Measurements from ENCODE around the gene HSF2BP.
"Not testable (repeated sequence)": the region's sequence is repeated elsewhere in the genome, so short reads cannot be mapped to it uniquely, and the experiment has no call there.

The HSF2BP gene

GRCh38 chr21:43597540-43598250 is 61.6 kb downstream of the HSF2BP start:
- no peak overlapping the region for H3K27ac Mint-ChIP-seq
- H3K36me3 Mint-ChIP-seq (ENCODE audit: low read depth) = no peaks in the 10 kb centered on the region
- no peaks in the 10 kb centered on the region for H3K9me3 Mint-ChIP-seq
- DNase-seq (ENCODE audit: low spot score) = no peak
- no peak overlapping the region for H3K4me3 Mint-ChIP-seq
- H3K4me1 Mint-ChIP-seq (ENCODE audit: low read depth) = peaks cover 8% of the 10 kb centered on the region
- peaks cover 20% of the 10 kb centered on the region for H3K27me3 Mint-ChIP-seq (ENCODE audit: low read depth)

- DNase-seq (ENCODE audit: low spot score) = no peak
- Mint-ChIP-seq H3K4me1 (ENCODE audit: low read depth) (peaks cover 3% of the 10 kb centered on the region), H3K36me3 (ENCODE audit: low read depth) (no peaks in the 10 kb centered on the region), H3K4me3 (no peak overlapping the region), H3K27me3 (ENCODE audit: low read depth) (peaks cover 23% of the 10 kb centered on the region), H3K27ac (no peak overlapping the region), H3K9me3 (no peaks in the 10 kb centered on the region)
These were observed 62.2 kb downstream of the HSF2BP start for GRCh38 chr21:43597052-43597451.

GRCh38 chr21:43596616-43597015 is 62.7 kb downstream of the HSF2BP start:
- Mint-ChIP-seq H3K4me3 (no peak overlapping the region), H3K9me3 (no peaks in the 10 kb centered on the region), H3K36me3 (ENCODE audit: low read depth) (no peaks in the 10 kb centered on the region), H3K27me3 (ENCODE audit: low read depth) (peaks cover 23% of the 10 kb centered on the region), H3K27ac (no peak overlapping the region), H3K4me1 (ENCODE audit: low read depth) (no peaks in the 10 kb centered on the region)
- no peak for DNase-seq (ENCODE audit: low spot score)

- not testable (repeated sequence) for H3K4me1 Mint-ChIP-seq (ENCODE audit: low read depth); H3K9me3 Mint-ChIP-seq; H3K36me3 Mint-ChIP-seq (ENCODE audit: low read depth); H3K4me3 Mint-ChIP-seq; H3K27ac Mint-ChIP-seq; DNase-seq (ENCODE audit: low spot score)
- peaks cover 23% of the 10 kb centered on the region for H3K27me3 Mint-ChIP-seq (ENCODE audit: low read depth)
These were observed 63.5 kb downstream of the HSF2BP start for GRCh38 chr21:43595769-43596168.

- Mint-ChIP-seq H3K4me1 (ENCODE audit: low read depth) (no peaks in the 10 kb centered on the region), H3K27ac (no peak overlapping the region), H3K27me3 (ENCODE audit: low read depth) (peaks cover 26% of the 10 kb centered on the region), H3K4me3 (no peak overlapping the region), H3K9me3 (no peaks in the 10 kb centered on the region), H3K36me3 (ENCODE audit: low read depth) (no peaks in the 10 kb centered on the region)
- DNase-seq (ENCODE audit: low spot score) = no peak
These were observed 66.2 kb downstream of the HSF2BP start for GRCh38 chr21:43593078-43593477.

- H3K27ac Mint-ChIP-seq = no peak overlapping the region
- no peak for DNase-seq (ENCODE audit: low spot score)
- peaks cover 28% of the 10 kb centered on the region for H3K27me3 Mint-ChIP-seq (ENCODE audit: low read depth)
- no peak overlapping the region for H3K4me3 Mint-ChIP-seq
- H3K9me3 Mint-ChIP-seq = no peaks in the 10 kb centered on the region
- no peaks in the 10 kb centered on the region for H3K36me3 Mint-ChIP-seq (ENCODE audit: low read depth)
- H3K4me1 Mint-ChIP-seq (ENCODE audit: low read depth) = no peaks in the 10 kb centered on the region
These were observed 67.7 kb downstream of the HSF2BP start for GRCh38 chr21:43591571-43591970.

GRCh38 chr21:43590194-43590593 is 69.1 kb downstream of the HSF2BP start:
- H3K27ac Mint-ChIP-seq = no peak overlapping the region
- peaks cover 28% of the 10 kb centered on the region for H3K27me3 Mint-ChIP-seq (ENCODE audit: low read depth)
- DNase-seq (ENCODE audit: low spot score) = no peak
- no peaks in the 10 kb centered on the region for H3K9me3 Mint-ChIP-seq
- no peaks in the 10 kb centered on the region for H3K36me3 Mint-ChIP-seq (ENCODE audit: low read depth)
- H3K4me3 Mint-ChIP-seq = no peak overlapping the region
- peaks cover 4% of the 10 kb centered on the region for H3K4me1 Mint-ChIP-seq (ENCODE audit: low read depth)

GRCh38 chr21:43588957-43589356 is 70.3 kb downstream of the HSF2BP start:
- peaks cover 19% of the 10 kb centered on the region for H3K27me3 Mint-ChIP-seq (ENCODE audit: low read depth)
- H3K9me3 Mint-ChIP-seq = no peaks in the 10 kb centered on the region
- no peak overlapping the region for H3K4me3 Mint-ChIP-seq
- peaks cover 4% of the 10 kb centered on the region for H3K4me1 Mint-ChIP-seq (ENCODE audit: low read depth)
- DNase-seq (ENCODE audit: low spot score) = no peak
- H3K36me3 Mint-ChIP-seq (ENCODE audit: low read depth) = no peaks in the 10 kb centered on the region
- H3K27ac Mint-ChIP-seq = no peak overlapping the region

GRCh38 chr21:43585924-43586413 is 73.3 kb downstream of the HSF2BP start:
- DNase-seq (ENCODE audit: low spot score) = no peak

GRCh38 chr21:43585514-43585913 is 73.8 kb downstream of the HSF2BP start:
- Mint-ChIP-seq H3K27ac (no peak overlapping the region), H3K27me3 (ENCODE audit: low read depth) (peaks cover 4% of the 10 kb centered on the region), H3K36me3 (ENCODE audit: low read depth) (no peaks in the 10 kb centered on the region), H3K4me1 (ENCODE audit: low read depth) (peaks cover 4% of the 10 kb centered on the region), H3K4me3 (no peak overlapping the region), H3K9me3 (no peaks in the 10 kb centered on the region)
- no peak for DNase-seq (ENCODE audit: low spot score)

More at GRCh38 chr21:43585924-43586413, 73.3 kb downstream of the HSF2BP start:
- Mint-ChIP-seq H3K27ac (no peak overlapping the region), H3K4me3 (no peak overlapping the region), H3K36me3 (ENCODE audit: low read depth) (no peaks in the 10 kb centered on the region), H3K4me1 (ENCODE audit: low read depth) (peaks cover 4% of the 10 kb centered on the region), H3K27me3 (ENCODE audit: low read depth) (peaks cover 5% of the 10 kb centered on the region), H3K9me3 (no peaks in the 10 kb centered on the region)

GRCh38 chr21:43581453-43581852 is 77.8 kb downstream of the HSF2BP start:
- H3K4me3 Mint-ChIP-seq = no peak overlapping the region
- H3K4me1 Mint-ChIP-seq (ENCODE audit: low read depth) = peaks cover 4% of the 10 kb centered on the region
- H3K27ac Mint-ChIP-seq = no peak overlapping the region
- H3K36me3 Mint-ChIP-seq (ENCODE audit: low read depth) = no peaks in the 10 kb centered on the region
- DNase-seq (ENCODE audit: low spot score) = no peak
- peaks cover 12% of the 10 kb centered on the region for H3K27me3 Mint-ChIP-seq (ENCODE audit: low read depth)
- no peaks in the 10 kb centered on the region for H3K9me3 Mint-ChIP-seq

GRCh38 chr21:43578677-43579303 is 80.5 kb downstream of the HSF2BP start:
- DNase-seq (ENCODE audit: low spot score) = no peak
- Mint-ChIP-seq H3K27me3 (ENCODE audit: low read depth) (peaks cover 12% of the 10 kb centered on the region), H3K27ac (no peak overlapping the region)

GRCh38 chr21:43575473-43575844 is 83.8 kb downstream of the HSF2BP start:
- Mint-ChIP-seq H3K4me3 (no peak overlapping the region), H3K9me3 (no peaks in the 10 kb centered on the region), H3K27me3 (ENCODE audit: low read depth) (peaks cover 12% of the 10 kb centered on the region), H3K36me3 (ENCODE audit: low read depth) (no peaks in the 10 kb centered on the region), H3K4me1 (ENCODE audit: low read depth) (no peaks in the 10 kb centered on the region), H3K27ac (no peak overlapping the region)
- DNase-seq (ENCODE audit: low spot score) = no peak

More at GRCh38 chr21:43578677-43579303, 80.5 kb downstream of the HSF2BP start:
- Mint-ChIP-seq H3K4me1 (ENCODE audit: low read depth) (no peaks in the 10 kb centered on the region), H3K4me3 (no peak overlapping the region), H3K9me3 (no peaks in the 10 kb centered on the region), H3K36me3 (ENCODE audit: low read depth) (no peaks in the 10 kb centered on the region)

GRCh38 chr21:43574741-43575472 is 84.4 kb downstream of the HSF2BP start:
- Mint-ChIP-seq H3K27ac (no peak overlapping the region), H3K4me3 (no peak overlapping the region), H3K4me1 (ENCODE audit: low read depth) (no peaks in the 10 kb centered on the region), H3K27me3 (ENCODE audit: low read depth) (peaks cover 9% of the 10 kb centered on the region), H3K9me3 (no peaks in the 10 kb centered on the region), H3K36me3 (ENCODE audit: low read depth) (no peaks in the 10 kb centered on the region)
- no peak for DNase-seq (ENCODE audit: low spot score)

All from T-helper 2 cell treated with Interferon-gamma antibody and Interleukin-4, amounts not matched to agents 5 μg/mL and 100 μg/mL, for 36 hours (primary cell).